ENCODE measurements around the gene COL6A1. TPM values are rescaled to one million over a fixed set of nuclear protein-coding genes. Genes with fewer than 3 reads are reported as not detected.

Gene COL6A1
- total RNA-seq, 1 experiment from 2014 or later, result 33.4 TPM

DNA sequence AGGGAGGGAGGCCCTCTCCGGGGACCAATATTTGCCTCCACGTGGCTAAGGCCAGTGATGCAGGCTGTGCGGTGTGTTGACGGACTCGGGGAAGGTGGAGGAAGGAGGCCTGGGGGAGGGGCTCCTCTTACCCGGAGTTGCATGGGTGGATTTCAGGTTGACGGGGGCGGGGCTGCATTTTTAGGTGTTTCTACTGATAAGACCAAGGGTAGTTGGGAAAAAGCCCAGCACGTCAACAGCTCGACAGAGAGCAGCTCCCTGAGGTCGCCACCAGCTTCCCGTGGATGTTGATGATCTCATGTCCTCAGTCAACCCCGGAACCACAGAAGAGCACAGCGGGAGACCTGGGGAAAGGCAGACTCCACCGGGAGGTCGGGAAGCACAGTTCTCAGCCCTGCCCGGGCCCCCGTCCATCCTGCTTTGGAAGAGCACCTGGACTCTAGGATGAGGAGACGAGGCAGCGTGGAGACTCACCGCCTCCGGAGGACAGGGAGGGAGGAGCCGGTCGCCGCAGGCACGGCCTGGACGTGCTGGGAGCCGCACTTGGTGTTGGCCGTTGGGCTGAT is 32.9 kb upstream of the COL6A1 start:
- TF ChIP-seq, protein P1, sequence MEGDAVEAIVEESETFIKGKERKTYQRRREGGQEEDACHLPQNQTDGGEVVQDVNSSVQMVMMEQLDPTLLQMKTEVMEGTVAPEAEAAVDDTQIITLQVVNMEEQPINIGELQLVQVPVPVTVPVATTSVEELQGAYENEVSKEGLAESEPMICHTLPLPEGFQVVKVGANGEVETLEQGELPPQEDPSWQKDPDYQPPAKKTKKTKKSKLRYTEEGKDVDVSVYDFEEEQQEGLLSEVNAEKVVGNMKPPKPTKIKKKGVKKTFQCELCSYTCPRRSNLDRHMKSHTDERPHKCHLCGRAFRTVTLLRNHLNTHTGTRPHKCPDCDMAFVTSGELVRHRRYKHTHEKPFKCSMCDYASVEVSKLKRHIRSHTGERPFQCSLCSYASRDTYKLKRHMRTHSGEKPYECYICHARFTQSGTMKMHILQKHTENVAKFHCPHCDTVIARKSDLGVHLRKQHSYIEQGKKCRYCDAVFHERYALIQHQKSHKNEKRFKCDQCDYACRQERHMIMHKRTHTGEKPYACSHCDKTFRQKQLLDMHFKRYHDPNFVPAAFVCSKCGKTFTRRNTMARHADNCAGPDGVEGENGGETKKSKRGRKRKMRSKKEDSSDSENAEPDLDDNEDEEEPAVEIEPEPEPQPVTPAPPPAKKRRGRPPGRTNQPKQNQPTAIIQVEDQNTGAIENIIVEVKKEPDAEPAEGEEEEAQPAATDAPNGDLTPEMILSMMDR (IDR thresholded peaks at IDR 0.05; ENCODE audit: insufficient read depth in 1 of 2, low read depth in 1 of 2, low read length in 1 of 2, severe bottlenecking in 1 of 2, unreplicated experiment in 1 of 2), result no peak
- DNase-seq, result peak in 1 of 2 experiments; percentile 47
- ChIA-PET POLR2A (no interaction called here), CTCF (no interaction called here)
- Histone ChIP-seq H3K4me3 (ENCODE audit: low read depth, low read length) (no peak overlapping the region), H3K4me1 (peaks cover 3% of the 10 kb centered on the region; the same call in 1 of the 2 replicates), H3K27me3 (replicated peaks; ENCODE audit: control insufficient read depth, insufficient read depth, low read length) (no peaks in the 10 kb centered on the region), H3K9me3 (no peaks in the 10 kb centered on the region), H3K36me3 (ENCODE audit: control insufficient read depth, insufficient read depth, low read length) (no peaks in the 10 kb centered on the region)
- peaks cover 3% of the 10 kb centered on the region for H3K27me3 Mint-ChIP-seq (ENCODE audit: insufficient read depth, unreplicated experiment)
- H3K4me3 Mint-ChIP-seq (ENCODE audit: unreplicated experiment), result peak overlapping the region; percentile 34
- intact Hi-C loops (cut with micrococcal nuclease; ENCODE audit: unreplicated experiment), result no loop called here
- H3K36me3 Mint-ChIP-seq (ENCODE audit: insufficient read depth, unreplicated experiment), result no peaks in the 10 kb centered on the region
- H3K27ac Mint-ChIP-seq (ENCODE audit: unreplicated experiment), result no peak overlapping the region
- no peaks in the 10 kb centered on the region for H3K9me3 Mint-ChIP-seq (ENCODE audit: unreplicated experiment)
- BruUV-seq (replicated peaks), result no TSS peak
- H3K4me1 Mint-ChIP-seq (ENCODE audit: low read depth, unreplicated experiment), result no peaks in the 10 kb centered on the region

DNA sequence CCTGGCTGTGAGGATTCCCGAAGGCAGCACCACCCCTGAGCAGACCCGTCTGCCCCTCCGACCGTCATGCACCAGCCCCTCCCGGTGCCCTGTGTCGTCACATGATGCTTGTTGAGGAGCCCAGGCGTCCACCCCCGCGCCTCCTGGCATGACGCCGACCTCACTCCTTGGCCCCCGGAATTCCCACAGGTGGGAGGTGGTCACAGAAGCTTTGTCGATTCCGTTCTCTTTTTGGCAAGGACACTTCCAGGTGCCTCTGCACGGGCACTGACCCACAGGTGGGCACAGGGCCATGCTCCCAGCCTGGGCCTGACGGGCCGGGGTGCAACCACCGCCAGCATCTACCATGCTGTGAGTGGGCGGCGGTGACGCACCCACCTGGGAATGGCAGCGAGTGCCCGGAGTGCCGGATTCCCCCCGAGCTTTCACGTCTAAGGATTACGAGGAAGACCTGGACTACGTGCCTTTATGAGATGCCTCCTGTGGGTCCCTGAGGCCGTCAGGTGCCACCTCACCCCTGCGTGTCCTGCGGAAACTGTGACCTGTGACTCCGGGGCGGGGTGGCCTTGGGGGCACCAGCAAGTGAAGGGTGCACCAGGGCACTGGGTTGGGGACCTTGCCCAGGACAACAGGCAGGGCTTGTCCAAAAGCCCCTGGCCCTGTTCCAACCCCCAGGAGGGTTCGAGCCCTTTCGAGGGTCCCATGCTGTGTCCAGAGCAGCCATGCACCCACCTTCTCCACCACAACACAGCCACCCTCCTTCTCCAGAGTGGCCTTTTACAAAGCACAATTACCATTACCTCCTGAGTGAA is 31.4 kb upstream of the COL6A1 start:
- intact Hi-C loops (cut with micrococcal nuclease; ENCODE audit: unreplicated experiment), result no loop called here
- no peaks in the 10 kb centered on the region for H3K36me3 ChIP-seq (ENCODE audit: control insufficient read depth, insufficient read depth, low read length)
- no peak overlapping the region for H3K4me3 Mint-ChIP-seq (ENCODE audit: unreplicated experiment)

DNA sequence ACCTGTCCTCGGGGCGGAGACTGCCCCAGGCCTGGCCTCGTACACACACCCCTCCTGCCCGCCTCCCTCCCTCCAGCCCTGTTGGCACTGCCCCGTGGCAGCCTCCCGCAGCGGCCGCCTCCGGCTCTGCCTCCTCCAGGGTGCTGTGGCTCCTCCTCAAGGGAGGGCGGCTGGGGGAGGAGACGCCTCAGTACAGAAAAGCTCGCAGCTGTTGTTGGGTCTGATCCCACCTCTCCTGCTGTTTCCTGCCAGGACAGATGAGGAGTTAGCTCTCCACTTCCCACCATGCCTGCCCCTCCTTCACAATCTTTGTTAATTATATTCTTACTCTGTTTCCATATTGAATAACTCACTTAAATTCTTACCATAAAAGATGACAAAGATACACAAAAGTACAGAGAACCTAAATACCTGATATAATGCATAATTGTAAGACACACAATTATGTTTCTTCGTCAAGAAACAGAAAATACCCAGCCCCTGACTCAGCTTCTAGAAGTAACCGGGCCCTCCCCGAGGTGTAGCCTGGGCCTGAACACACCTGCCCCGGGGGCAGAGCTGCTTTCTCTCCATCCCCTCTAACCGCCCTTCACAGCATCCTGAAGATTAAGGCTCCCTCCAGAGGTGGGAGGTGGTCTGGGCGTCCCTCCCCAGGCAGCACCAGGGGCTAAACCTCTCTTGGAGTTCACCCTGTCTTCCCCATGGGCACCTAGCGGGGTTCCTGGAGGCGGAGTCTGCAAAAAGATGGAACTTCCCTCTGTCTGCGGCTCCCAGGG is 30.6 kb upstream of the COL6A1 start:
- BruUV-seq (replicated peaks), result no TSS peak
- Mint-ChIP-seq H3K27me3 (ENCODE audit: insufficient read depth, unreplicated experiment) (peaks cover 3% of the 10 kb centered on the region), H3K9me3 (ENCODE audit: unreplicated experiment) (no peaks in the 10 kb centered on the region), H3K36me3 (ENCODE audit: insufficient read depth, unreplicated experiment) (no peaks in the 10 kb centered on the region), H3K4me3 (ENCODE audit: unreplicated experiment) (no peak overlapping the region), H3K27ac (ENCODE audit: unreplicated experiment) (no peak overlapping the region), H3K4me1 (ENCODE audit: low read depth, unreplicated experiment) (no peaks in the 10 kb centered on the region)
- Histone ChIP-seq H3K36me3 (ENCODE audit: control insufficient read depth, insufficient read depth, low read length) (no peaks in the 10 kb centered on the region), H3K9me3 (no peaks in the 10 kb centered on the region), H3K27me3 (replicated peaks; ENCODE audit: control insufficient read depth, insufficient read depth, low read length) (no peaks in the 10 kb centered on the region), H3K4me1 (peaks cover 3% of the 10 kb centered on the region; the same call in 1 of the 2 replicates), H3K4me3 (ENCODE audit: low read depth, low read length) (no peak overlapping the region)
- TF ChIP-seq, protein P1 (IDR thresholded peaks at IDR 0.05; ENCODE audit: insufficient read depth in 1 of 2, low read depth in 1 of 2, low read length in 1 of 2, severe bottlenecking in 1 of 2, unreplicated experiment in 1 of 2), result no peak
- ChIA-PET CTCF (no interaction called here), POLR2A (no interaction called here)
- intact Hi-C loops (cut with micrococcal nuclease; ENCODE audit: unreplicated experiment), result no loop called here
- DNase-seq, result no peak

More for the DNA sequence above, 31.4 kb upstream of the COL6A1 start:
- ChIA-PET POLR2A (no interaction called here), CTCF (no interaction called here)
- DNase-seq, result no peak
- TF ChIP-seq, protein P1 (IDR thresholded peaks at IDR 0.05; ENCODE audit: insufficient read depth in 1 of 2, low read depth in 1 of 2, low read length in 1 of 2, severe bottlenecking in 1 of 2, unreplicated experiment in 1 of 2), result no peak
- H3K27me3 Mint-ChIP-seq (ENCODE audit: insufficient read depth, unreplicated experiment), result peaks cover 3% of the 10 kb centered on the region
- Histone ChIP-seq H3K4me3 (ENCODE audit: low read depth, low read length) (no peak overlapping the region), H3K9me3 (no peaks in the 10 kb centered on the region), H3K4me1 (peaks cover 3% of the 10 kb centered on the region; the same call in 1 of the 2 replicates), H3K27me3 (replicated peaks; ENCODE audit: control insufficient read depth, insufficient read depth, low read length) (no peaks in the 10 kb centered on the region)
- H3K27ac Mint-ChIP-seq (ENCODE audit: unreplicated experiment), result no peak overlapping the region
- no peaks in the 10 kb centered on the region for H3K4me1 Mint-ChIP-seq (ENCODE audit: low read depth, unreplicated experiment)
- H3K36me3 Mint-ChIP-seq (ENCODE audit: insufficient read depth, unreplicated experiment), result no peaks in the 10 kb centered on the region
- H3K9me3 Mint-ChIP-seq (ENCODE audit: unreplicated experiment), result no peaks in the 10 kb centered on the region
- no TSS peak for BruUV-seq (replicated peaks)

Data from Caco-2 (cell line).